Measurements from ENCODE around the gene TXNRD2. TPM values are rescaled to one million over a fixed set of nuclear protein-coding genes. Genes with fewer than 3 reads are reported as not detected.

Gene TXNRD2
- total and polyA plus RNA-seq, 2 of the 4 experiments (the other 2 are of a cell fraction): 15.6 to 25.7 TPM

GRCh38 chr22:19989725-19990067 lies 48.1 kb upstream of the TXNRD2 start:
- Histone ChIP-seq H2BK5ac (ENCODE audit: low read depth, low read length, poor library complexity, severe bottlenecking) (no peak overlapping the region), H2BK20ac (ENCODE audit: low read depth, low read length) (no peak overlapping the region), H3K27me3 (ENCODE audit: control insufficient read depth, insufficient read depth, low read length) (no peaks in the 10 kb centered on the region), H3K9ac (ENCODE audit: low read depth, low read length) (no peak overlapping the region), H3K36me3 (ENCODE audit: control insufficient read depth, insufficient read depth, low read length) (no peaks in the 10 kb centered on the region), H3K79me1 (ENCODE audit: low read depth in 1 of 2, low read length in 2 of 2) (peaks cover under 1 to 16% of the 10 kb centered on the region in 2 experiments; a peak in 2 of 4 replicates), H3K4me1 (ENCODE audit: control insufficient read depth, insufficient read depth, low read length) (peaks cover 12% of the 10 kb centered on the region), H2AK9ac (replicated peaks; ENCODE audit: low read depth, low read length, poor library complexity) (no peak overlapping the region), H3K18ac (ENCODE audit: low read depth, low read length) (no peak overlapping the region), H2BK120ac (ENCODE audit: low read depth, low read length) (no peak overlapping the region), H4K91ac (ENCODE audit: insufficient read depth, low read depth, low read length) (no peak overlapping the region), H3K23ac (ENCODE audit: low read depth, low read length) (no peak overlapping the region), H2AFZ (replicated peaks; ENCODE audit: low read length, poor library complexity) (no peak overlapping the region), H3K4me2 (ENCODE audit: low read depth, low read length) (no peak overlapping the region), H2BK15ac (ENCODE audit: low read depth, low read length) (no peak overlapping the region), H3K4ac (ENCODE audit: low read depth, low read length) (no peak overlapping the region), H4K20me1 (ENCODE audit: insufficient read depth, low read length) (peaks cover 14% of the 10 kb centered on the region; the same call in 1 of the 2 replicates), H4K8ac (ENCODE audit: low read depth in 2 of 2, low read length in 2 of 2) (no peak overlapping the region), H3K56ac (ENCODE audit: extremely low read depth, insufficient read depth, low read length) (no peak overlapping the region), H4K5ac (ENCODE audit: low read depth, low read length) (no peak overlapping the region), H3K9me1 (ENCODE audit: insufficient read depth, low read length) (peaks cover 13% of the 10 kb centered on the region), H3K27ac (ENCODE audit: insufficient read depth, low read length) (no peak overlapping the region), H3K9me3 (ENCODE audit: control insufficient read depth, insufficient read depth, low read length) (no peaks in the 10 kb centered on the region), H3K14ac (replicated peaks; ENCODE audit: low read depth, low read length) (no peak overlapping the region), H2AK5ac (ENCODE audit: low read depth, low read length) (no peak overlapping the region), H3K4me3 (ENCODE audit: insufficient read depth, low read depth, low read length) (no peak overlapping the region)
- ATAC-seq (ENCODE audit: low read depth) (no peak), DNase-seq (no peak)
- ChIA-PET CTCF (no interaction called here), POLR2A (ENCODE audit: unreplicated experiment) (no interaction called here)
- intact Hi-C loops (cut with micrococcal nuclease) (no loop called here), dilution Hi-C loops (cut with HindIII; ENCODE audit: low sequenced_read_pairs, unreplicated experiment) (no loop called here), in situ Hi-C loops (cut with MboI; ENCODE audit: low sequenced_read_pairs) (no loop called here)
- BruUV-seq (replicated peaks): no TSS peak
- no CpG with 5 or more reads among the region's 3 CpGs for WGBS, 2 experiments (ENCODE audit: extremely low coverage in 2 of 2, insufficient read length in 1 of 2)
- no peak for TF ChIP-seq MXI1 (IDR thresholded peaks at IDR 0.05; ENCODE audit: borderline replicate concordance, low read depth, low read length)
- no peak for TF ChIP-seq NFE2L2 (IDR thresholded peaks at IDR 0.05; ENCODE audit: low read depth, low read length)
- TF ChIP-seq CEBPB (IDR thresholded peaks at IDR 0.05; ENCODE audit: low read depth, low read length): no peak
- TF ChIP-seq SMC3 (IDR thresholded peaks at IDR 0.05; ENCODE audit: low read depth, low read length): no peak
- no peak for TF ChIP-seq POLR2A (IDR thresholded peaks at IDR 0.05; ENCODE audit: low read depth, low read length)
- no peak for TF ChIP-seq FOS (IDR thresholded peaks at IDR 0.05; ENCODE audit: low read depth, low read length)
- TF ChIP-seq, protein P1, sequence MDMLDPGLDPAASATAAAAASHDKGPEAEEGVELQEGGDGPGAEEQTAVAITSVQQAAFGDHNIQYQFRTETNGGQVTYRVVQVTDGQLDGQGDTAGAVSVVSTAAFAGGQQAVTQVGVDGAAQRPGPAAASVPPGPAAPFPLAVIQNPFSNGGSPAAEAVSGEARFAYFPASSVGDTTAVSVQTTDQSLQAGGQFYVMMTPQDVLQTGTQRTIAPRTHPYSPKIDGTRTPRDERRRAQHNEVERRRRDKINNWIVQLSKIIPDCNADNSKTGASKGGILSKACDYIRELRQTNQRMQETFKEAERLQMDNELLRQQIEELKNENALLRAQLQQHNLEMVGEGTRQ (IDR thresholded peaks at IDR 0.05; ENCODE audit: low read depth, low read length): no peak
- no peak for TF ChIP-seq BHLHE40 (IDR thresholded peaks at IDR 0.05; ENCODE audit: low read depth, low read length)
- TF ChIP-seq, protein P2, sequence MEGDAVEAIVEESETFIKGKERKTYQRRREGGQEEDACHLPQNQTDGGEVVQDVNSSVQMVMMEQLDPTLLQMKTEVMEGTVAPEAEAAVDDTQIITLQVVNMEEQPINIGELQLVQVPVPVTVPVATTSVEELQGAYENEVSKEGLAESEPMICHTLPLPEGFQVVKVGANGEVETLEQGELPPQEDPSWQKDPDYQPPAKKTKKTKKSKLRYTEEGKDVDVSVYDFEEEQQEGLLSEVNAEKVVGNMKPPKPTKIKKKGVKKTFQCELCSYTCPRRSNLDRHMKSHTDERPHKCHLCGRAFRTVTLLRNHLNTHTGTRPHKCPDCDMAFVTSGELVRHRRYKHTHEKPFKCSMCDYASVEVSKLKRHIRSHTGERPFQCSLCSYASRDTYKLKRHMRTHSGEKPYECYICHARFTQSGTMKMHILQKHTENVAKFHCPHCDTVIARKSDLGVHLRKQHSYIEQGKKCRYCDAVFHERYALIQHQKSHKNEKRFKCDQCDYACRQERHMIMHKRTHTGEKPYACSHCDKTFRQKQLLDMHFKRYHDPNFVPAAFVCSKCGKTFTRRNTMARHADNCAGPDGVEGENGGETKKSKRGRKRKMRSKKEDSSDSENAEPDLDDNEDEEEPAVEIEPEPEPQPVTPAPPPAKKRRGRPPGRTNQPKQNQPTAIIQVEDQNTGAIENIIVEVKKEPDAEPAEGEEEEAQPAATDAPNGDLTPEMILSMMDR (conservative IDR thresholded peaks at IDR 0.05; ENCODE audit: low read depth, low read length): no peak
- no peak for TF ChIP-seq CHD1 (IDR thresholded peaks at IDR 0.05; ENCODE audit: low read depth, low read length)
- TF ChIP-seq RCOR1 (IDR thresholded peaks at IDR 0.05; ENCODE audit: insufficient replicate concordance, low read length): no peak
- TF ChIP-seq, protein P3, sequence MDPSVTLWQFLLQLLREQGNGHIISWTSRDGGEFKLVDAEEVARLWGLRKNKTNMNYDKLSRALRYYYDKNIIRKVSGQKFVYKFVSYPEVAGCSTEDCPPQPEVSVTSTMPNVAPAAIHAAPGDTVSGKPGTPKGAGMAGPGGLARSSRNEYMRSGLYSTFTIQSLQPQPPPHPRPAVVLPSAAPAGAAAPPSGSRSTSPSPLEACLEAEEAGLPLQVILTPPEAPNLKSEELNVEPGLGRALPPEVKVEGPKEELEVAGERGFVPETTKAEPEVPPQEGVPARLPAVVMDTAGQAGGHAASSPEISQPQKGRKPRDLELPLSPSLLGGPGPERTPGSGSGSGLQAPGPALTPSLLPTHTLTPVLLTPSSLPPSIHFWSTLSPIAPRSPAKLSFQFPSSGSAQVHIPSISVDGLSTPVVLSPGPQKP (IDR thresholded peaks at IDR 0.05; ENCODE audit: borderline replicate concordance, low read depth, low read length): no peak
- no peak for TF ChIP-seq MAFK (IDR thresholded peaks at IDR 0.05; ENCODE audit: low read depth, low read length)
- TF ChIP-seq MAZ (IDR thresholded peaks at IDR 0.05; ENCODE audit: borderline replicate concordance, low read depth, low read length): no peak
- TF ChIP-seq RFX5 (IDR thresholded peaks at IDR 0.05; ENCODE audit: low read depth, low read length): no peak
- TF ChIP-seq RAD21 (IDR thresholded peaks at IDR 0.05; ENCODE audit: low read length): no peak

Measured in IMR-90 (cell line).